Activated T-cell treated with anti-CD3 and anti-CD28 coated beads, Interleukin-2, amount 50 U/mL, for 72 hours (primary cell): ENCODE data around the gene TMEM242. TPM values are rescaled to one million over a fixed set of nuclear protein-coding genes. Genes with fewer than 3 reads are reported as not detected.

Experiments used
- ATAC-seq, 2 donors: fragments of 150-1000 bp; cut with Tn5 transposase; replicated peaks in 1 of 2; 2 replicates each; pipeline ENCODE4 v1.10.0; 2021; ENCODE audit warnings: moderate library complexity in 2 of 2, mild to moderate bottlenecking in 1 of 2
- DNase-seq, 2 donors: peaks; one replicate each; pipeline ENCODE4 v3.0.0; 2021 to 2022; ENCODE audit warnings: mixed read lengths in 1 of 2
- H3K27ac Mint-ChIP-seq: one replicate; pipeline ENCODE4 v1.8.0; 2022; ENCODE audit warnings: mild to moderate bottlenecking, moderate library complexity, mixed read lengths
- H3K27me3 Mint-ChIP-seq: one replicate; pipeline ENCODE4 v1.8.0; 2022; ENCODE audit warnings: low read depth, mixed read lengths
- H3K36me3 Mint-ChIP-seq, 2 donors: one replicate each; pipeline ENCODE4 v1.8.0; 2022; ENCODE audit warnings: mixed read lengths in 2 of 2, mild to moderate bottlenecking in 1 of 2; ENCODE audit not compliant: insufficient read depth in 2 of 2
- H3K4me1 Mint-ChIP-seq: one replicate; pipeline ENCODE4 v1.8.0; 2022; ENCODE audit warnings: low read depth, mixed read lengths
- H3K4me3 Mint-ChIP-seq, 2 donors: one replicate each; pipeline ENCODE4 v1.8.0; 2022; ENCODE audit warnings: mild to moderate bottlenecking in 2 of 2, mixed read lengths in 2 of 2, moderate library complexity in 2 of 2
- H3K9me3 Mint-ChIP-seq, 2 donors: one replicate each; pipeline ENCODE4 v1.8.0; 2022; ENCODE audit warnings: mixed read lengths in 2 of 2
- total RNA-seq, 2 donors: library from RNA; stranded (reverse); gene quantifications; one replicate each; pipeline ENCODE4 v1.2.3, GENCODE V29; 2022

TMEM242 gene
- total RNA-seq, 2 donors from 2014 or later: 13.0 to 15.5 TPM

GRCh38 chr6:157292202-157292601, 31.1 kb downstream of the TMEM242 start:
- Mint-ChIP-seq H3K36me3 (peaks cover 0 to 2% of the 10 kb centered on the region in 2 donors), H3K9me3 (no peaks in the 10 kb centered on the region), H3K4me3 (no peak overlapping the region), H3K4me1 (no peaks in the 10 kb centered on the region), H3K27me3 (no peaks in the 10 kb centered on the region), H3K27ac (no peak overlapping the region)
- no peak for DNase-seq
- no peak for ATAC-seq

- Mint-ChIP-seq H3K36me3 (peaks cover 0 to 2% of the 10 kb centered on the region in 2 donors), H3K27ac (no peak overlapping the region), H3K27me3 (no peaks in the 10 kb centered on the region), H3K4me3 (no peak overlapping the region), H3K4me1 (no peaks in the 10 kb centered on the region), H3K9me3 (no peaks in the 10 kb centered on the region)
- DNase-seq (no peak), ATAC-seq (no peak)
Measured at GRCh38 chr6:157291356-157291755, 32.0 kb downstream of the TMEM242 start.

GRCh38 chr6:157290797-157291196, 32.5 kb downstream of the TMEM242 start:
- H3K27me3 Mint-ChIP-seq: no peaks in the 10 kb centered on the region
- no peak overlapping the region for H3K27ac Mint-ChIP-seq
- no peaks in the 10 kb centered on the region for H3K9me3 Mint-ChIP-seq

GRCh38 chr6:157289764-157290163, 33.6 kb downstream of the TMEM242 start:
- ATAC-seq (no peak), DNase-seq (no peak)
- no peaks in the 10 kb centered on the region for H3K9me3 Mint-ChIP-seq
- no peak overlapping the region for H3K27ac Mint-ChIP-seq
- no peaks in the 10 kb centered on the region for H3K27me3 Mint-ChIP-seq
- H3K4me1 Mint-ChIP-seq: no peaks in the 10 kb centered on the region
- H3K36me3 Mint-ChIP-seq: peaks cover 0 to 2% of the 10 kb centered on the region in 2 donors
- no peak overlapping the region for H3K4me3 Mint-ChIP-seq

More at GRCh38 chr6:157290797-157291196, 32.5 kb downstream of the TMEM242 start:
- no peaks in the 10 kb centered on the region for H3K4me1 Mint-ChIP-seq
- ATAC-seq (no peak), DNase-seq (no peak)
- H3K36me3 Mint-ChIP-seq: peaks cover 0 to 2% of the 10 kb centered on the region in 2 donors
- H3K4me3 Mint-ChIP-seq: no peak overlapping the region

- DNase-seq: no peak
- H3K4me1 Mint-ChIP-seq: no peaks in the 10 kb centered on the region
- no peak overlapping the region for H3K27ac Mint-ChIP-seq
- no peaks in the 10 kb centered on the region for H3K27me3 Mint-ChIP-seq
- H3K4me3 Mint-ChIP-seq: no peak overlapping the region
- no peak for ATAC-seq
- no peaks in the 10 kb centered on the region for H3K36me3 Mint-ChIP-seq
- H3K9me3 Mint-ChIP-seq: no peaks in the 10 kb centered on the region
Measured at GRCh38 chr6:157288575-157288974, 34.7 kb downstream of the TMEM242 start.

- ATAC-seq: no peak
- Mint-ChIP-seq H3K9me3 (no peaks in the 10 kb centered on the region), H3K36me3 (no peaks in the 10 kb centered on the region), H3K4me3 (no peak overlapping the region), H3K4me1 (no peaks in the 10 kb centered on the region), H3K27ac (no peak overlapping the region), H3K27me3 (no peaks in the 10 kb centered on the region)
- DNase-seq: no peak
Measured at GRCh38 chr6:157287923-157288322, 35.4 kb downstream of the TMEM242 start.

GRCh38 chr6:157287247-157287850, 36.0 kb downstream of the TMEM242 start:
- Mint-ChIP-seq H3K36me3 (no peaks in the 10 kb centered on the region), H3K4me3 (no peak overlapping the region), H3K27ac (no peak overlapping the region), H3K4me1 (peaks cover 4% of the 10 kb centered on the region), H3K27me3 (no peaks in the 10 kb centered on the region), H3K9me3 (no peaks in the 10 kb centered on the region)
- DNase-seq (no peak), ATAC-seq (no peak)

- DNase-seq (no peak), ATAC-seq (no peak)
- no peaks in the 10 kb centered on the region for H3K9me3 Mint-ChIP-seq
- no peak overlapping the region for H3K4me3 Mint-ChIP-seq
- H3K27ac Mint-ChIP-seq: no peak overlapping the region
- H3K36me3 Mint-ChIP-seq: no peaks in the 10 kb centered on the region
- H3K4me1 Mint-ChIP-seq: peaks cover 7% of the 10 kb centered on the region
- H3K27me3 Mint-ChIP-seq: no peaks in the 10 kb centered on the region
Measured at GRCh38 chr6:157285422-157285779, 37.9 kb downstream of the TMEM242 start.

GRCh38 chr6:157284738-157285421, 38.4 kb downstream of the TMEM242 start:
- H3K36me3 Mint-ChIP-seq: no peaks in the 10 kb centered on the region
- H3K27me3 Mint-ChIP-seq: no peaks in the 10 kb centered on the region
- DNase-seq: no peak
- H3K9me3 Mint-ChIP-seq: no peaks in the 10 kb centered on the region
- no peak overlapping the region for H3K27ac Mint-ChIP-seq
- H3K4me1 Mint-ChIP-seq: peaks cover 7% of the 10 kb centered on the region
- H3K4me3 Mint-ChIP-seq: no peak overlapping the region
- no peak for ATAC-seq

GRCh38 chr6:157283900-157284737, 39.2 kb downstream of the TMEM242 start:
- DNase-seq (no peak), ATAC-seq (no peak)
- Mint-ChIP-seq H3K27ac (no peak overlapping the region), H3K9me3 (no peaks in the 10 kb centered on the region), H3K4me3 (no peak overlapping the region), H3K4me1 (peaks cover 7% of the 10 kb centered on the region), H3K27me3 (no peaks in the 10 kb centered on the region), H3K36me3 (no peaks in the 10 kb centered on the region)

- DNase-seq: no peak
Measured at GRCh38 chr6:157283330-157283898, 39.9 kb downstream of the TMEM242 start.

GRCh38 chr6:157282284-157282683, 41.0 kb downstream of the TMEM242 start:
- ATAC-seq (peak; percentile 59 to 63), DNase-seq (peak in 1 of 2 donors; percentile 47)
- H3K27ac Mint-ChIP-seq: no peak overlapping the region
- H3K27me3 Mint-ChIP-seq: no peaks in the 10 kb centered on the region
- no peak overlapping the region for H3K4me3 Mint-ChIP-seq
- H3K36me3 Mint-ChIP-seq: no peaks in the 10 kb centered on the region
- peaks cover 7% of the 10 kb centered on the region for H3K4me1 Mint-ChIP-seq
- H3K9me3 Mint-ChIP-seq: no peaks in the 10 kb centered on the region

More at GRCh38 chr6:157283330-157283898, 39.9 kb downstream of the TMEM242 start:
- no peaks in the 10 kb centered on the region for H3K9me3 Mint-ChIP-seq
- ATAC-seq: peak in 1 of 2 donors; percentile 54
- H3K4me3 Mint-ChIP-seq: no peak overlapping the region
- peaks cover 7% of the 10 kb centered on the region for H3K4me1 Mint-ChIP-seq
- no peaks in the 10 kb centered on the region for H3K36me3 Mint-ChIP-seq
- H3K27ac Mint-ChIP-seq: no peak overlapping the region
- H3K27me3 Mint-ChIP-seq: no peaks in the 10 kb centered on the region

GRCh38 chr6:157281570-157281969, 41.7 kb downstream of the TMEM242 start:
- Mint-ChIP-seq H3K27me3 (peaks cover 4% of the 10 kb centered on the region), H3K4me1 (peaks cover 7% of the 10 kb centered on the region)
- no peak for DNase-seq

More at GRCh38 chr6:157281570-157281969, 41.7 kb downstream of the TMEM242 start:
- Mint-ChIP-seq H3K27ac (no peak overlapping the region), H3K9me3 (no peaks in the 10 kb centered on the region), H3K36me3 (no peaks in the 10 kb centered on the region), H3K4me3 (no peak overlapping the region)
- no peak for ATAC-seq
